K562 (cell line): ENCODE results near the gene NDUFA5. TPM values are rescaled to one million over a fixed set of nuclear protein-coding genes. Genes with fewer than 3 reads are reported as not detected.

Experiments used
- EP400 ChIP-seq: fragments of 450-650 bp; IDR thresholded peaks from 2 replicates; pipeline ENCODE4 v1.6.1; 2017; ENCODE audit warnings: antibody characterized with exemption, mild to moderate bottlenecking, moderate library complexity
- HNRNPLL ChIP-seq: fragments of 200-400 bp; formaldehyde crosslinking; IDR thresholded peaks from 2 replicates; pipeline ENCODE4 v1.6.1; 2017; ENCODE audit warnings: low read length, low read depth, mild to moderate bottlenecking; ENCODE audit not compliant: poor library complexity, severe bottlenecking
- JUN ChIP-seq, 2 experiments: sonication (generic) in 1 of 2; formaldehyde crosslinking in 1 of 2; IDR thresholded peaks; 2 replicates each; pipeline versions ENCODE4 v1.6.1 to v1.8.0; 2012 to 2022; ENCODE audit warnings: borderline replicate concordance in 2 of 2, mild to moderate bottlenecking in 2 of 2, improper control_type of control experiment in 1 of 2, low read depth in 1 of 2, low read length in 1 of 2, missing genetic modification reagents in 1 of 2
- KDM4B ChIP-seq, 2 experiments: fragments of 450-650 bp in 1 of 2; sonication (generic) in 1 of 2; IDR thresholded peaks; 2 replicates each; pipeline ENCODE4 v1.6.1; 2016 to 2017; ENCODE audit warnings: borderline replicate concordance in 2 of 2, antibody characterized with exemption in 1 of 2, low read depth in 1 of 2, mild to moderate bottlenecking in 1 of 2
- NCOA4 ChIP-seq: fragments of 450-650 bp; IDR thresholded peaks from 2 replicates; pipeline ENCODE4 v1.6.1; 2018; ENCODE audit warnings: mild to moderate bottlenecking; ENCODE audit not compliant: partially characterized antibody
- RCOR1 ChIP-seq, 2 experiments: IDR thresholded peaks; 2 replicates each; pipeline ENCODE4 v1.6.1; 2012; ENCODE audit warnings: low read depth in 2 of 2, low read length in 2 of 2, borderline replicate concordance in 1 of 2, improper control_type of control experiment in 1 of 2
- SMAD3 ChIP-seq: fragments of 450-650 bp; formaldehyde crosslinking; conservative IDR thresholded peaks from 2 replicates; pipeline ENCODE4 v1.4.0; 2020; ENCODE audit warnings: mild to moderate bottlenecking
- TAF1 ChIP-seq: IDR thresholded peaks from 2 replicates; pipeline ENCODE4 v1.6.1; 2011; ENCODE audit warnings: mild to moderate bottlenecking, low read length, moderate library complexity; ENCODE audit not compliant: insufficient read depth, control insufficient read depth, severe bottlenecking; ENCODE audit errors: extremely low read depth
- TBP ChIP-seq: optimal IDR thresholded peaks from 2 replicates; pipeline ENCODE3; 2011; ENCODE audit warnings: low read depth, low read length, improper control_type of control experiment
- ZBTB7A ChIP-seq: IDR thresholded peaks from 2 replicates; pipeline ENCODE4 v1.6.1; 2011; ENCODE audit warnings: low read depth, mild to moderate bottlenecking, low read length, moderate library complexity, borderline replicate concordance; ENCODE audit not compliant: control insufficient read depth
- ZNF134 ChIP-seq: fragments of 250-450 bp; sonication (Bioruptor Pico); conservative IDR thresholded peaks from 2 replicates; pipeline ENCODE4 v1.4.0; 2020
- ZNF143 ChIP-seq: sonication (generic); formaldehyde crosslinking; IDR thresholded peaks from 2 replicates; pipeline ENCODE4 v1.9.0; 2022; ENCODE audit warnings: mild to moderate bottlenecking, missing genetic modification reagents
- ZNF644 ChIP-seq: fragments of 200-800 bp; sonication (Bioruptor generic); IDR thresholded peaks from 2 replicates; pipeline ENCODE4 v1.6.1; 2016; ENCODE audit warnings: low read depth, missing genetic modification characterization, missing compliant biosample characterization
- polyA plus RNA-seq, 8 experiments: library from polyadenylated mRNA; depleted of rRNA in 4 of 8; stranded (reverse) in 5 of 8; unstranded in 3 of 8; fragments of >200 nt; fragmentation: Nextera tagmentation in 2 of 8; fragmentation: Illumina TruSeq in 1 of 8; extraction: Ambion mirVana in 2 of 8; extraction: Trizol in 1 of 8; gene quantifications; 2 replicates each; pipeline versions ENCODE4 v1.2.1 to v1.2.3, GENCODE V29; 2011 to 2014; ENCODE audit warnings: inconsistent platforms in 1 of 8, missing spikeins in 1 of 8
- total RNA-seq, 7 experiments: library from RNA; depleted of rRNA in 6 of 7; stranded (reverse); fragments of >200 nt in 6 of 7; fragmentation: Illumina TruSeq in 2 of 7; extraction: Trizol in 2 of 7; gene quantifications; 2 replicates each; pipeline versions ENCODE4 v1.2.1 to v1.2.3, GENCODE V29; 2011 to 2021; ENCODE audit warnings: low replicate concordance in 1 of 7
- TF ChIP-seq, protein P1 (sequence below): sonication (generic); formaldehyde crosslinking; IDR thresholded peaks from 2 replicates; pipeline ENCODE4 v1.9.0; 2022; ENCODE audit warnings: mild to moderate bottlenecking, missing genetic modification reagents
- TF ChIP-seq, protein P2 (sequence below): fragments of 450-650 bp; IDR thresholded peaks from 2 replicates; pipeline ENCODE4 v1.6.1; 2016; ENCODE audit warnings: antibody characterized with exemption
- TF ChIP-seq, protein P3 (sequence below): sonication (generic); formaldehyde crosslinking; IDR thresholded peaks from 2 replicates; pipeline ENCODE4 v1.8.0; 2022; ENCODE audit warnings: mild to moderate bottlenecking, missing genetic modification reagents
- TF ChIP-seq, protein P4 (sequence below): sonication (generic); formaldehyde crosslinking; IDR thresholded peaks from 2 replicates; pipeline ENCODE4 v1.8.1; 2023; ENCODE audit warnings: mild to moderate bottlenecking, missing genetic modification reagents

The NDUFA5 gene
- total and polyA plus RNA-seq, 9 of the 15 experiments (the other 6 are each of a cell fraction or from before 2014, with no cell fraction given): 155 to 677 (median 269) TPM

DNA sequence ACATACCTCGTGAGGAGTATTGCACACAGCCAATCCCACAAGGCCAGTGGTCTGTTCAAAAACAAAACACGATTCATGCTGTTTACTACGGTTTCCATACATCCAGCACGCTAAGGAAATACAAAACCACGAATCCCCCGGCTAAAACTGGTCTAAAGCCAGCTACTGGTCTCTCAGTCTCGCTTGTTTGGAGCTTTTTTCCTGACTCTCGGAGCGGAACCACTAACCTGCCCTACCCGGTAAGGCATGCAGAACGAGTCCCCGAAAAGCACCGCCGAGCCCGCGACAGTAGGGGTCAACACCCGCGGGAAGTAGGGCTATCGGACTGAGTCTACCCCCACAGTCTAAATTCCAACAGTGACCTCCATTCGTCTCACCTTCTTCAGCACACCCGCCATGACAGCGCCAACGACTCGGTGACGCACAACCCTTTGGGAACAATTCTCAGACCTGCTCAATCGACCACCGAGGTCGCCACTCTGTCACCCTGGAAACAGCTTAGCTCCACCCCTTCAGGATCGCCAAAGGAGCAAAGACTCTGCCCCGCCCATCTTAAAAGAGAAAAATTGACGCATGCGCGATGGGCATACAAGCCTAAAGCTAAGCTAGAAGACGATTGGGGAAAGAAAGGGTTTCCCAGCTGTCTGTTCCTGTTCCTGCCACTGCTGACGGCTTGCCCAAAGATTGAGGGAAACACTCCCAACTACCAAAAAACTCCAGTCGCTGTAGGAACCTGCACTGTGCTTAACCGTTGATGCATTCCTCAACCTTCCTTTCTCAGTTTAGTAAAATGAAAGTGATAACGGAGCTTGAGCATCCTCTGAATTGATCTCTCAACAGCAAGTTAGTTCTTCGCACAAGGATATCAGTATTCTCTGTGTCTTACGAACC is at the start of gene NDUFA5 (continued):
- peak; percentile 32; the same call in 1 of the 2 replicates for TF ChIP-seq ZNF644 (tag)
- TF ChIP-seq ZNF134 (CRISPR knock-in tag): peak; percentile 68
- TF ChIP-seq, protein P1, sequence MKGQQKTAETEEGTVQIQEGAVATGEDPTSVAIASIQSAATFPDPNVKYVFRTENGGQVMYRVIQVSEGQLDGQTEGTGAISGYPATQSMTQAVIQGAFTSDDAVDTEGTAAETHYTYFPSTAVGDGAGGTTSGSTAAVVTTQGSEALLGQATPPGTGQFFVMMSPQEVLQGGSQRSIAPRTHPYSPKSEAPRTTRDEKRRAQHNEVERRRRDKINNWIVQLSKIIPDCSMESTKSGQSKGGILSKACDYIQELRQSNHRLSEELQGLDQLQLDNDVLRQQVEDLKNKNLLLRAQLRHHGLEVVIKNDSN (CRISPR knock-in tag): no peak
- TF ChIP-seq TAF1: peak; percentile 98
- peak; percentile 91 for TF ChIP-seq JUN (IDR thresholded peaks at IDR 0.05; ENCODE audit: borderline replicate concordance, low read depth, low read length)
- 0 out of 2 replicates have a peak, but pooled peaks have one; percentile 72 for TF ChIP-seq JUN (CRISPR knock-in tag; IDR thresholded peaks at IDR 0.05; ENCODE audit: borderline replicate concordance)
- TF ChIP-seq KDM4B (IDR thresholded peaks at IDR 0.05; ENCODE audit: borderline replicate concordance in 2 of 2, low read depth in 1 of 2): peak in 1 of 2 experiments; percentile 45; a peak in 1 of 4 replicates
- peak; percentile 91 for TF ChIP-seq EP400
- TF ChIP-seq, protein P2, sequence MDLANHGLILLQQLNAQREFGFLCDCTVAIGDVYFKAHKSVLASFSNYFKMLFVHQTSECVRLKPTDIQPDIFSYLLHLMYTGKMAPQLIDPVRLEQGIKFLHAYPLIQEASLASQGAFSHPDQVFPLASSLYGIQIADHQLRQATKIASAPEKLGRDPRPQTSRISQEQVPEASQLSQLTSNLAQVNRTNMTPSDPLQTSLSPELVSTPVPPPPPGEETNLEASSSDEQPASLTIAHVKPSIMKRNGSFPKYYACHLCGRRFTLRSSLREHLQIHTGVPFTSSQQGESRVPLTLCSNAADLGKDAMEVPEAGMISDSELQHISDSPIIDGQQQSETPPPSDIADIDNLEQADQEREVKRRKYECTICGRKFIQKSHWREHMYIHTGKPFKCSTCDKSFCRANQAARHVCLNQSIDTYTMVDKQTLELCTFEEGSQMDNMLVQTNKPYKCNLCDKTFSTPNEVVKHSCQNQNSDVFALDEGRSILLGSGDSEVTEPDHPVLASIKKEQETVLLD: peak; percentile 94
- 0 out of 2 replicates have a peak, but pooled peaks have one; percentile 20 for TF ChIP-seq ZNF143 (CRISPR knock-in tag)
- TF ChIP-seq ZBTB7A: no peak
- TF ChIP-seq TBP: peak; percentile 93
- TF ChIP-seq, protein P3, sequence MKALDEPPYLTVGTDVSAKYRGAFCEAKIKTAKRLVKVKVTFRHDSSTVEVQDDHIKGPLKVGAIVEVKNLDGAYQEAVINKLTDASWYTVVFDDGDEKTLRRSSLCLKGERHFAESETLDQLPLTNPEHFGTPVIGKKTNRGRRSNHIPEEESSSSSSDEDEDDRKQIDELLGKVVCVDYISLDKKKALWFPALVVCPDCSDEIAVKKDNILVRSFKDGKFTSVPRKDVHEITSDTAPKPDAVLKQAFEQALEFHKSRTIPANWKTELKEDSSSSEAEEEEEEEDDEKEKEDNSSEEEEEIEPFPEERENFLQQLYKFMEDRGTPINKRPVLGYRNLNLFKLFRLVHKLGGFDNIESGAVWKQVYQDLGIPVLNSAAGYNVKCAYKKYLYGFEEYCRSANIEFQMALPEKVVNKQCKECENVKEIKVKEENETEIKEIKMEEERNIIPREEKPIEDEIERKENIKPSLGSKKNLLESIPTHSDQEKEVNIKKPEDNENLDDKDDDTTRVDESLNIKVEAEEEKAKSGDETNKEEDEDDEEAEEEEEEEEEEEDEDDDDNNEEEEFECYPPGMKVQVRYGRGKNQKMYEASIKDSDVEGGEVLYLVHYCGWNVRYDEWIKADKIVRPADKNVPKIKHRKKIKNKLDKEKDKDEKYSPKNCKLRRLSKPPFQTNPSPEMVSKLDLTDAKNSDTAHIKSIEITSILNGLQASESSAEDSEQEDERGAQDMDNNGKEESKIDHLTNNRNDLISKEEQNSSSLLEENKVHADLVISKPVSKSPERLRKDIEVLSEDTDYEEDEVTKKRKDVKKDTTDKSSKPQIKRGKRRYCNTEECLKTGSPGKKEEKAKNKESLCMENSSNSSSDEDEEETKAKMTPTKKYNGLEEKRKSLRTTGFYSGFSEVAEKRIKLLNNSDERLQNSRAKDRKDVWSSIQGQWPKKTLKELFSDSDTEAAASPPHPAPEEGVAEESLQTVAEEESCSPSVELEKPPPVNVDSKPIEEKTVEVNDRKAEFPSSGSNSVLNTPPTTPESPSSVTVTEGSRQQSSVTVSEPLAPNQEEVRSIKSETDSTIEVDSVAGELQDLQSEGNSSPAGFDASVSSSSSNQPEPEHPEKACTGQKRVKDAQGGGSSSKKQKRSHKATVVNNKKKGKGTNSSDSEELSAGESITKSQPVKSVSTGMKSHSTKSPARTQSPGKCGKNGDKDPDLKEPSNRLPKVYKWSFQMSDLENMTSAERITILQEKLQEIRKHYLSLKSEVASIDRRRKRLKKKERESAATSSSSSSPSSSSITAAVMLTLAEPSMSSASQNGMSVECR (CRISPR knock-in tag): peak; percentile 84
- TF ChIP-seq HNRNPLL: peak; percentile 54
- TF ChIP-seq, protein P4, sequence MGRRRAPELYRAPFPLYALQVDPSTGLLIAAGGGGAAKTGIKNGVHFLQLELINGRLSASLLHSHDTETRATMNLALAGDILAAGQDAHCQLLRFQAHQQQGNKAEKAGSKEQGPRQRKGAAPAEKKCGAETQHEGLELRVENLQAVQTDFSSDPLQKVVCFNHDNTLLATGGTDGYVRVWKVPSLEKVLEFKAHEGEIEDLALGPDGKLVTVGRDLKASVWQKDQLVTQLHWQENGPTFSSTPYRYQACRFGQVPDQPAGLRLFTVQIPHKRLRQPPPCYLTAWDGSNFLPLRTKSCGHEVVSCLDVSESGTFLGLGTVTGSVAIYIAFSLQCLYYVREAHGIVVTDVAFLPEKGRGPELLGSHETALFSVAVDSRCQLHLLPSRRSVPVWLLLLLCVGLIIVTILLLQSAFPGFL (CRISPR knock-in tag): peak; percentile 97; the same call in 1 of the 2 replicates
- TF ChIP-seq SMAD3 (CRISPR knock-in tag): no peak; the same call in 1 of the 2 replicates
- peak; percentile 87 for TF ChIP-seq NCOA4
- TF ChIP-seq RCOR1 (IDR thresholded peaks at IDR 0.05; ENCODE audit: borderline replicate concordance in 1 of 2, low read depth in 2 of 2, low read length in 2 of 2): peak in 1 of 2 experiments; percentile 71; a peak in 2 of 4 replicates
